CD4-positive, alpha-beta T cell (primary cell): ENCODE results near the gene RAB3B. TPM values are rescaled to one million over a fixed set of nuclear protein-coding genes. Genes with fewer than 3 reads are reported as not detected.

Experiments
- ATAC-seq: fragments of 200-7000 bp; cut with Tn5 transposase; one replicate; pipeline ENCODE4 v1.10.0; 2022; ENCODE audit warnings: mild to moderate bottlenecking; ENCODE audit not compliant: poor library complexity
- CTCF ChIA-PET: fragments of 350-600 bp; sonication (Branson Sonifier 250); formaldehyde crosslinking; loops from one replicate; lab custom pipeline; 2021; ENCODE audit warnings: antibody characterized with exemption, inconsistent platforms; lab: Charles Lee
- POLR2A ChIA-PET: fragments of 350-600 bp; sonication (Branson Sonifier 250); formaldehyde crosslinking; loops from one replicate; lab custom pipeline; 2021; ENCODE audit warnings: antibody characterized with exemption, inconsistent platforms; lab: Charles Lee
- DNase-seq, 14 experiments: peaks; one replicate each; pipeline ENCODE4 v3.0.0-alpha.2; 2013 to 2020; ENCODE audit warnings: mixed read lengths in 2 of 14
- H3K27ac ChIP-seq, 2 donors: one replicate each; pipeline versions ENCODE4 v1.5.1 to v1.7.0; 2013; ENCODE audit warnings: low read length in 2 of 2, low read depth in 1 of 2, mild to moderate bottlenecking in 1 of 2
- H3K27me3 ChIP-seq, 2 experiments: 1 replicate in 1 of 2; 2 replicates in 1 of 2; pipeline versions ENCODE4 v1.6.1 to v1.7.0; 2013; ENCODE audit warnings: low read length in 2 of 2, control low read depth in 1 of 2, mild to moderate bottlenecking in 1 of 2, moderate library complexity in 1 of 2; ENCODE audit not compliant: insufficient read depth in 2 of 2, control insufficient read depth in 1 of 2
- H3K36me3 ChIP-seq: one replicate; pipeline ENCODE4 v1.6.1; 2013; ENCODE audit warnings: low read length, control low read depth; ENCODE audit not compliant: insufficient read depth
- H3K4me1 ChIP-seq: one replicate; pipeline ENCODE4 v1.6.1; 2013; ENCODE audit warnings: low read length, control low read depth; ENCODE audit not compliant: insufficient read depth
- H3K4me3 ChIP-seq: one replicate; pipeline ENCODE4 v1.5.1; 2013; ENCODE audit warnings: mild to moderate bottlenecking, low read length, moderate library complexity
- H3K9me3 ChIP-seq, 2 experiments: 1 replicate in 1 of 2; 2 replicates in 1 of 2; pipeline versions ENCODE4 v1.6.1 to v1.7.0; 2013; ENCODE audit warnings: low read length in 2 of 2, mild to moderate bottlenecking in 2 of 2, control low read depth in 1 of 2, moderate library complexity in 1 of 2; ENCODE audit not compliant: control insufficient read depth in 1 of 2, insufficient read depth in 1 of 2
- H3K27ac Mint-ChIP-seq: one replicate; pipeline ENCODE4 v1.8.0; 2020; ENCODE audit warnings: mixed read lengths
- H3K27me3 Mint-ChIP-seq: one replicate; pipeline ENCODE4 v1.8.0; 2021; ENCODE audit warnings: mixed read lengths
- H3K36me3 Mint-ChIP-seq: one replicate; pipeline ENCODE4 v1.8.0; 2021; ENCODE audit warnings: low read depth, mixed read lengths
- H3K4me1 Mint-ChIP-seq: one replicate; pipeline ENCODE4 v1.8.0; 2021; ENCODE audit warnings: low read depth, mixed read lengths
- H3K4me3 Mint-ChIP-seq: one replicate; pipeline ENCODE4 v1.8.0; 2020; ENCODE audit warnings: mild to moderate bottlenecking, mixed read lengths
- H3K9me3 Mint-ChIP-seq: one replicate; pipeline ENCODE4 v1.8.0; 2020; ENCODE audit warnings: mixed read lengths
- intact Hi-C, 2 experiments: fragments of 100-400 bp; cut with DNase I in 1 of 2; cut with micrococcal nuclease in 1 of 2; formaldehyde crosslinking; loops; one replicate each; pipeline versions ENCODE4 v1.15.1 to v1.9.0; 2023 to 2025; cut with DNase I, micrococcal nuclease
- total RNA-seq, 174 experiments: library from RNA in 2 of 174; stranded (reverse) in 2 of 174; gene quantifications; one replicate each; pipeline ENCODE4 v1.2.3 and lab custom pipeline; 2021 to 2026
- TF ChIP-seq, protein P1 (sequence below): fragments of 200-600 bp; IDR thresholded peaks from one replicate; pipeline ENCODE4 v1.8.0; 2022; ENCODE audit warnings: antibody characterized with exemption, mild to moderate bottlenecking

The RAB3B gene
- total RNA-seq, 2 experiments from 2014 or later = not detected

DNA sequence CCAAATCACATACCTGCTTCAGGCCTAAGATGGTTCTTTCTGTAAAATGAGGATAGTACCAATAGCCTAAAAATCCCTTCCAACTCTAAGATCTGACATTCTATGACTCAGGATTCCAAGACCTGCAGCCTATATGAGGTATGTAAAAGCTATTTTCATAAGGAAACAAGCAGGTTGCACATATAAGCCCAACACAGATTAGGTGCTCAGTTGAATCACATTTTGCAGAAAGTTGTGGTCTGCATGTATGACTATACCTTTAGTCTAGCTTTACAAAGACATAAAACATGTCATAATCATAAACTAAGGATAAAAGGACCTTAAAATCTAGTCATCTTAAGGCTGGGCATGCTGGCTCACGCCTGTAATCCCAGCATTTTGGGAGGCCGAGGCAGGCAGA, 35.8 kb upstream of the RAB3B start:
- no peaks in the 10 kb centered on the region for H3K9me3 Mint-ChIP-seq
- Histone ChIP-seq H3K36me3 (peaks cover 52% of the 10 kb centered on the region), H3K27me3 (no peaks in the 10 kb centered on the region), H3K4me1 (peaks cover 3% of the 10 kb centered on the region), H3K9me3 (no peaks in the 10 kb centered on the region), H3K27ac (no peak overlapping the region), H3K4me3 (no peak overlapping the region)
- H3K36me3 Mint-ChIP-seq = peaks cover 61% of the 10 kb centered on the region
- H3K27me3 Mint-ChIP-seq = no peaks in the 10 kb centered on the region
- CTCF ChIA-PET = no interaction called here
- H3K4me3 Mint-ChIP-seq = no peak overlapping the region
- ATAC-seq (no peak), DNase-seq (no peak)
- peaks cover 11% of the 10 kb centered on the region for H3K4me1 Mint-ChIP-seq
- intact Hi-C loops = no loop called here
- H3K27ac Mint-ChIP-seq = no peak overlapping the region
- POLR2A ChIA-PET = interaction anchor here (0.6 kb wide), 1 partner anchor 512 kb away, joined by 4 read pairs; no protein-coding TSS in a partner anchor
- TF ChIP-seq, protein P1, sequence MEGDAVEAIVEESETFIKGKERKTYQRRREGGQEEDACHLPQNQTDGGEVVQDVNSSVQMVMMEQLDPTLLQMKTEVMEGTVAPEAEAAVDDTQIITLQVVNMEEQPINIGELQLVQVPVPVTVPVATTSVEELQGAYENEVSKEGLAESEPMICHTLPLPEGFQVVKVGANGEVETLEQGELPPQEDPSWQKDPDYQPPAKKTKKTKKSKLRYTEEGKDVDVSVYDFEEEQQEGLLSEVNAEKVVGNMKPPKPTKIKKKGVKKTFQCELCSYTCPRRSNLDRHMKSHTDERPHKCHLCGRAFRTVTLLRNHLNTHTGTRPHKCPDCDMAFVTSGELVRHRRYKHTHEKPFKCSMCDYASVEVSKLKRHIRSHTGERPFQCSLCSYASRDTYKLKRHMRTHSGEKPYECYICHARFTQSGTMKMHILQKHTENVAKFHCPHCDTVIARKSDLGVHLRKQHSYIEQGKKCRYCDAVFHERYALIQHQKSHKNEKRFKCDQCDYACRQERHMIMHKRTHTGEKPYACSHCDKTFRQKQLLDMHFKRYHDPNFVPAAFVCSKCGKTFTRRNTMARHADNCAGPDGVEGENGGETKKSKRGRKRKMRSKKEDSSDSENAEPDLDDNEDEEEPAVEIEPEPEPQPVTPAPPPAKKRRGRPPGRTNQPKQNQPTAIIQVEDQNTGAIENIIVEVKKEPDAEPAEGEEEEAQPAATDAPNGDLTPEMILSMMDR = no peak

DNA sequence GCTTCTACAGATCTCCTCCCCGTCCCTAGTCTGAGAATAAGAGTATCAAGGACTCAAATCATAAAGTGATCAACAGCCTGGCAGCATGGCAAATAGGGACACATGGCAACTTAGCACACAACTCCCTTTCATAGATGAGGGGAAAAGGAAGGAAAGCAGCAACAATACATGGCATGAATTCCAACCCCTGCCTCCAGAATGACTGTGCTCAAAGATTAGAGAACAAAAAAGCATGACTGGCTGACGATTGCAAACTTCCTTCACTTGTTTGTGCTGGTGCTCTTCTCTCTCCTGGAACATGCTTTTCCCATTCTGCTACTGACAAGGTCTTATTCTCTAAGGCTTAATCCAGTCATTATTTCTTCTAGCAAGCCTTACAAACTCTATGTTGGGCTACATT, 31.6 kb upstream of the RAB3B start:
- intact Hi-C loops = no loop called here
- H3K36me3 ChIP-seq = peaks cover 55% of the 10 kb centered on the region
- no peaks in the 10 kb centered on the region for H3K9me3 ChIP-seq
- no peak overlapping the region for H3K4me3 ChIP-seq
- CTCF ChIA-PET = no interaction called here
- H3K27me3 ChIP-seq = no peaks in the 10 kb centered on the region
- POLR2A ChIA-PET = no interaction called here
- TF ChIP-seq, protein P1 = no peak
- no peak for ATAC-seq
- H3K4me3 Mint-ChIP-seq = no peak overlapping the region
- no peaks in the 10 kb centered on the region for H3K27me3 Mint-ChIP-seq
- H3K9me3 Mint-ChIP-seq = no peaks in the 10 kb centered on the region
- DNase-seq = no peak
- no peaks in the 10 kb centered on the region for H3K4me1 Mint-ChIP-seq
- no peak overlapping the region for H3K27ac Mint-ChIP-seq
- no peaks in the 10 kb centered on the region for H3K4me1 ChIP-seq
- no peak overlapping the region for H3K27ac ChIP-seq
- peaks cover 70% of the 10 kb centered on the region for H3K36me3 Mint-ChIP-seq

DNA sequence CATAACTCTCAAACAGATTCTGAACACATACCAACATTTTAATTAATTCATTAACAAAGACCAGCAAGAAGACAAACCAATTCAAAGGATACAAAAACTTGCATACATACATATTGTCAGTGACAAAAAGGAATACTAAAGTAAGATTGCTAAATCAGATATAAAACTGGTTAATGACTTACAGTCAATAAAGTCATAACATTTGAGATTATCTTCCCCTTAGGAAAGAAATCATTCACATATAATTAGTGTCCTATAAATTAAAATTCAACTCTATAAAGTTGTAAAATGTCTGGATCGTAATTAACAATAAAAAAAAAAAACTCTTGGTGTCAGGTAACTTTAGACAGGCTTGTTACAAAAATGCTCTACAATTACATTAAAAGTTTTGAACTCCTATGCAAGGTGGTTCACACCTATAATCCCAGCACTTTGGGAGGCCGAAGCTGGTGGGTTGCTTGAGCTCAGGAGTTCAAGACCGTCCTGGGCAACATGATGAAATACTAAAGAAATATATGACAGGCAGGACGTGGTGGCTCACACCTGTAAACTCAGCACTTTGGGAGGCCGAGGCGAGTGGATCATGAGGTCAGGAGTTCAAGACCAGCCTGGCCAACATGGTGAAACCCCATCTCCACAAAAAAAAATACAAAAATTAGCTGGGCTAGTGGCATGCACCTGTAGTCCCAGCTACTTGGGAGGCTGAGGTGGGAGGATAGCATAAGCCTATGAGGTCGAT, 17.7 kb upstream of the RAB3B start:
- no peak overlapping the region for H3K4me3 Mint-ChIP-seq
- H3K9me3 Mint-ChIP-seq = no peaks in the 10 kb centered on the region
- no peak for DNase-seq
- ChIA-PET CTCF (no interaction called here), POLR2A (no interaction called here)
- Histone ChIP-seq H3K9me3 (no peaks in the 10 kb centered on the region), H3K36me3 (no peaks in the 10 kb centered on the region), H3K27me3 (peaks cover 9 to 11% of the 10 kb centered on the region in 2 experiments), H3K4me3 (no peak overlapping the region), H3K4me1 (no peaks in the 10 kb centered on the region), H3K27ac (no peak overlapping the region)
- H3K27me3 Mint-ChIP-seq = peaks cover 36% of the 10 kb centered on the region
- intact Hi-C loops = no loop called here
- no peak for ATAC-seq
- no peaks in the 10 kb centered on the region for H3K36me3 Mint-ChIP-seq
- H3K27ac Mint-ChIP-seq = no peak overlapping the region
- TF ChIP-seq, protein P1 = no peak
- H3K4me1 Mint-ChIP-seq = no peaks in the 10 kb centered on the region
